Activated CD4-positive, CD25-positive, alpha-beta regulatory T cell (primary cell): ENCODE results near the gene MYO1F.
A peak's percentile ranks its signal among the peaks of the same experiment; 100 is the strongest.

Experiments
- DNase-seq, 4 experiments: peaks; one replicate each; lab custom pipeline; 2025; lab: John Stamatoyannopoulos, UW

Gene MYO1F

GRCh38 chr19:8491574-8491973, 85.7 kb downstream of the MYO1F start:
- no peak for DNase-seq

- no peak for DNase-seq
Observed at GRCh38 chr19:8490873-8491272, 86.4 kb downstream of the MYO1F start.

- DNase-seq, result no peak
Observed at GRCh38 chr19:8490395-8490760, 86.9 kb downstream of the MYO1F start.

GRCh38 chr19:8489561-8490394, 87.5 kb downstream of the MYO1F start:
- no peak for DNase-seq

GRCh38 chr19:8488365-8488764, 88.9 kb downstream of the MYO1F start:
- DNase-seq, result no peak

- peak in 2 of 4 experiments; percentile 22 to 32 for DNase-seq
Observed at GRCh38 chr19:8487137-8487851, 89.9 kb downstream of the MYO1F start.

GRCh38 chr19:8486661-8487136, 90.5 kb downstream of the MYO1F start:
- DNase-seq, result no peak

- DNase-seq, result no peak
Observed at GRCh38 chr19:8485561-8486371, 91.5 kb downstream of the MYO1F start.

- no peak for DNase-seq
Observed at GRCh38 chr19:8484331-8484894, 92.8 kb downstream of the MYO1F start.

GRCh38 chr19:8483165-8483564, 94.1 kb downstream of the MYO1F start:
- no peak for DNase-seq

- no peak for DNase-seq
Observed at GRCh38 chr19:8482696-8483095, 94.5 kb downstream of the MYO1F start.

GRCh38 chr19:8481616-8482015, 95.6 kb downstream of the MYO1F start:
- DNase-seq, result no peak

GRCh38 chr19:8481201-8481600, 96.0 kb downstream of the MYO1F start:
- no peak for DNase-seq

- DNase-seq, result no peak
Observed at GRCh38 chr19:8478598-8478997, 98.6 kb downstream of the MYO1F start.

GRCh38 chr19:8477889-8478288, 99.4 kb downstream of the MYO1F start:
- no peak for DNase-seq

- no peak for DNase-seq
Observed at GRCh38 chr19:8476524-8476923, 100.7 kb downstream of the MYO1F start.

GRCh38 chr19:8475005-8475404, 102.2 kb downstream of the MYO1F start:
- no peak for DNase-seq

- no peak for DNase-seq
Observed at GRCh38 chr19:8473648-8474476, 103.4 kb downstream of the MYO1F start.
